ENCODE data around the gene LZTR1.

- TF ChIP-seq RAD21 (IDR thresholded peaks at IDR 0.05; ENCODE audit: low read length) (no peak), CTCF (IDR thresholded peaks at IDR 0.05) (no peak), ZBTB33 (IDR thresholded peaks at IDR 0.05; ENCODE audit: borderline replicate concordance, low read depth) (no peak), FOXM1 (IDR thresholded peaks at IDR 0.05; ENCODE audit: low read depth) (no peak), IRF3 (IDR thresholded peaks at IDR 0.05; ENCODE audit: low read depth, low read length) (no peak), GABPA (IDR thresholded peaks at IDR 0.05; ENCODE audit: low read depth) (no peak), EP300 (IDR thresholded peaks at IDR 0.05; ENCODE audit: borderline replicate concordance in 1 of 2, low read depth in 1 of 2, low read length in 1 of 2) (no peak), NFIC (IDR thresholded peaks at IDR 0.05; ENCODE audit: borderline replicate concordance) (no peak), SIN3A (IDR thresholded peaks at IDR 0.05; ENCODE audit: borderline replicate concordance, low read depth, low read length) (no peak)
These were observed 3.7 kb upstream of the LZTR1 start for GRCh38 chr22:20978419-20978818.

All from SK-N-SH (cell line).